Hepatocyte (in vitro differentiated cells): Measurements from ENCODE around the gene PCA3.

ENCODE experiments used
- CTCF ChIP-seq: fragments of 200-600 bp; sonication (generic); IDR thresholded peaks from 2 replicates; pipeline ENCODE4 v1.5.1; 2016; ENCODE audit warnings: antibody characterized with exemption, mild to moderate bottlenecking; ENCODE audit not compliant: poor library complexity
- EZH2 ChIP-seq: fragments of 200-600 bp; sonication (generic); IDR thresholded peaks from 2 replicates; pipeline ENCODE4 v1.6.1; 2016; ENCODE audit warnings: antibody characterized with exemption, mild to moderate bottlenecking, borderline replicate concordance

- no peak for TF ChIP-seq CTCF
- TF ChIP-seq EZH2: no peak
These were observed 23.4 kb downstream of the PCA3 start for GRCh38 chr9:76787677-76788076.
